Measurements from ENCODE around the gene CCL2. TPM values are rescaled to one million over a fixed set of nuclear protein-coding genes. Genes with fewer than 3 reads are reported as not detected.

CCL2 gene
- total RNA-seq, 1 donor from 2014 or later, result 14.3 TPM

- Histone ChIP-seq H3K4me3 (ENCODE audit: low read depth, low read length) (no peak overlapping the region), H3K27me3 (ENCODE audit: control insufficient read depth, insufficient read depth, low read length) (no peaks in the 10 kb centered on the region), H3K36me3 (ENCODE audit: control insufficient read depth, insufficient read depth, low read length) (no peaks in the 10 kb centered on the region)
- TF ChIP-seq CTCF (IDR thresholded peaks at IDR 0.05; ENCODE audit: insufficient read depth, low read length, poor library complexity, severe bottlenecking), result no peak
- DNase-seq (ENCODE audit: low read depth), result no peak
These were observed 43.9 kb downstream of the CCL2 start for GRCh38 chr17:34299027-34299426.

GRCh38 chr17:34299956-34300577, 45.0 kb downstream of the CCL2 start:
- no peak for DNase-seq (ENCODE audit: low read depth)
- H3K4me3 ChIP-seq (ENCODE audit: low read depth, low read length), result no peak overlapping the region
- no peak for TF ChIP-seq CTCF (IDR thresholded peaks at IDR 0.05; ENCODE audit: insufficient read depth, low read length, poor library complexity, severe bottlenecking)

GRCh38 chr17:34300652-34301370, 45.7 kb downstream of the CCL2 start:
- no peaks in the 10 kb centered on the region for H3K36me3 ChIP-seq (ENCODE audit: control insufficient read depth, insufficient read depth, low read length)
- no peak overlapping the region for H3K4me3 ChIP-seq (ENCODE audit: low read depth, low read length)
- DNase-seq (ENCODE audit: low read depth), result peak; percentile 56
- TF ChIP-seq CTCF (IDR thresholded peaks at IDR 0.05; ENCODE audit: insufficient read depth, low read length, poor library complexity, severe bottlenecking), result no peak
- no peaks in the 10 kb centered on the region for H3K27me3 ChIP-seq (ENCODE audit: control insufficient read depth, insufficient read depth, low read length)

More at GRCh38 chr17:34299956-34300577, 45.0 kb downstream of the CCL2 start:
- no peaks in the 10 kb centered on the region for H3K36me3 ChIP-seq (ENCODE audit: control insufficient read depth, insufficient read depth, low read length)
- no peaks in the 10 kb centered on the region for H3K27me3 ChIP-seq (ENCODE audit: control insufficient read depth, insufficient read depth, low read length)

- DNase-seq (ENCODE audit: low read depth), result no peak
- no peaks in the 10 kb centered on the region for H3K27me3 ChIP-seq (ENCODE audit: control insufficient read depth, insufficient read depth, low read length)
- H3K36me3 ChIP-seq (ENCODE audit: control insufficient read depth, insufficient read depth, low read length), result no peaks in the 10 kb centered on the region
- no peak overlapping the region for H3K4me3 ChIP-seq (ENCODE audit: low read depth, low read length)
- TF ChIP-seq CTCF (IDR thresholded peaks at IDR 0.05; ENCODE audit: insufficient read depth, low read length, poor library complexity, severe bottlenecking), result no peak
These were observed 46.9 kb downstream of the CCL2 start for GRCh38 chr17:34301986-34302385.

GRCh38 chr17:34302636-34303035, 47.6 kb downstream of the CCL2 start:
- no peak for TF ChIP-seq CTCF (IDR thresholded peaks at IDR 0.05; ENCODE audit: insufficient read depth, low read length, poor library complexity, severe bottlenecking)
- no peak for DNase-seq (ENCODE audit: low read depth)
- Histone ChIP-seq H3K27me3 (ENCODE audit: control insufficient read depth, insufficient read depth, low read length) (no peaks in the 10 kb centered on the region), H3K4me3 (ENCODE audit: low read depth, low read length) (no peak overlapping the region), H3K36me3 (ENCODE audit: control insufficient read depth, insufficient read depth, low read length) (no peaks in the 10 kb centered on the region)
